ENCODE data around the gene UBXN11.

UBXN11 gene

DNA sequence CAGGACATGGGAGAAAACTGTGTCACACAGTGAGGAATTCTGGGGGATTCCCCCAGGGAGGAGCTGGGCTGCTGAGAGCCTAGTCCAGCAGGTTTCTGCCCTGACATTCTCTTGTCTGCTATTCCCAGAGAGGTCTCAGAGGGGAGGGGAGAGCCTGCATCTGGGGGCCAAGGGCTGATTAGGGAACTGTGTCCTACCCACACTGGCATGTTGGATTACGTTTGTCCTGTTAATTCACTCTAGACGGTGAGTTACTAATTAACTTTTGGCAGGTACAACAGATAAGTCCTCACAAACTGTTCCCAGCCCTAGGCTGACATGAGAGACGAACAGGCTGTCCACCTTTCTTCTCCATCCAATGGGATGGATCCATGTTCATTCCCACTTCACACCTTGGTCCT is 29.2 kb downstream of the UBXN11 start:
- Histone ChIP-seq H3K36me3 (ENCODE audit: insufficient read depth, low read length) (peaks cover 53% of the 10 kb centered on the region), H3K79me2 (ENCODE audit: insufficient read depth, low read length) (peaks cover 45% of the 10 kb centered on the region), H3K4me1 (ENCODE audit: insufficient read depth, low read length, poor library complexity, severe bottlenecking) (peaks cover 53% of the 10 kb centered on the region), H3K4me2 (ENCODE audit: low read depth, low read length, poor library complexity, severe bottlenecking) (no peak overlapping the region), H3K9me2 (replicated peaks; ENCODE audit: low read depth, low read length) (no peaks in the 10 kb centered on the region), H3K4me3 (ENCODE audit: low read length, poor library complexity, severe bottlenecking) (no peak overlapping the region), H4K20me1 (ENCODE audit: insufficient read depth, low read length, poor library complexity, severe bottlenecking) (peaks cover 9% of the 10 kb centered on the region), H3K9me3 (ENCODE audit: insufficient read depth, low read depth, low read length) (no peaks in the 10 kb centered on the region), H3K9ac (ENCODE audit: low read depth, low read length, poor library complexity, severe bottlenecking) (peak overlapping the region; percentile 73), H2AFZ (ENCODE audit: low read length) (no peak overlapping the region), H3K27me3 (ENCODE audit: insufficient read depth, low read length, poor library complexity, severe bottlenecking) (no peaks in the 10 kb centered on the region), H3F3A (ENCODE audit: low read depth) (no peaks in the 10 kb centered on the region)
- TF ChIP-seq, protein P1, sequence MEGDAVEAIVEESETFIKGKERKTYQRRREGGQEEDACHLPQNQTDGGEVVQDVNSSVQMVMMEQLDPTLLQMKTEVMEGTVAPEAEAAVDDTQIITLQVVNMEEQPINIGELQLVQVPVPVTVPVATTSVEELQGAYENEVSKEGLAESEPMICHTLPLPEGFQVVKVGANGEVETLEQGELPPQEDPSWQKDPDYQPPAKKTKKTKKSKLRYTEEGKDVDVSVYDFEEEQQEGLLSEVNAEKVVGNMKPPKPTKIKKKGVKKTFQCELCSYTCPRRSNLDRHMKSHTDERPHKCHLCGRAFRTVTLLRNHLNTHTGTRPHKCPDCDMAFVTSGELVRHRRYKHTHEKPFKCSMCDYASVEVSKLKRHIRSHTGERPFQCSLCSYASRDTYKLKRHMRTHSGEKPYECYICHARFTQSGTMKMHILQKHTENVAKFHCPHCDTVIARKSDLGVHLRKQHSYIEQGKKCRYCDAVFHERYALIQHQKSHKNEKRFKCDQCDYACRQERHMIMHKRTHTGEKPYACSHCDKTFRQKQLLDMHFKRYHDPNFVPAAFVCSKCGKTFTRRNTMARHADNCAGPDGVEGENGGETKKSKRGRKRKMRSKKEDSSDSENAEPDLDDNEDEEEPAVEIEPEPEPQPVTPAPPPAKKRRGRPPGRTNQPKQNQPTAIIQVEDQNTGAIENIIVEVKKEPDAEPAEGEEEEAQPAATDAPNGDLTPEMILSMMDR (conservative IDR thresholded peaks at IDR 0.05; ENCODE audit: low read length) = no peak
- no peak for TF ChIP-seq EZH2phosphoT487 (IDR thresholded peaks at IDR 0.05; ENCODE audit: borderline replicate concordance)

DNA sequence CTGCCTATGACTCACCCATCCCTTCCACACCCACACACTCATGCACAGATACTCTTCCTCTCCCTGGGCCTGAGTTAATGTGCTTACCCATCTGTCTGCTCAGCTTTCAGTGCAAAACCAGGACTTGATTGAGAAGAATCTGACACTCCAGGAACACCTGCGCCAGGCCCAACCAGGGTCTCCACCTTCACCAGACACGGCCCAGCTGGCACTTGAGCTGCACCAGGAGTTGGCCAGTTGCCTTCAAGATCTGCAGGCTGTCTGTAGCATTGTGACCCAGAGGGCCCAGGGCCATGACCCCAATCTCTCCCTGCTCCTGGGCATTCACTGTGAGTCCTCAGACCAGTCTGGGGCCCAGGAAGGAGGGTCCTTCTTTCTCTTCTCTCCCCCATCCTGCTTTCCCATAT is 30.0 kb downstream of the UBXN11 start:
- peaks cover 45% of the 10 kb centered on the region for H3K4me1 ChIP-seq (ENCODE audit: insufficient read depth, low read length, poor library complexity, severe bottlenecking)

DNA sequence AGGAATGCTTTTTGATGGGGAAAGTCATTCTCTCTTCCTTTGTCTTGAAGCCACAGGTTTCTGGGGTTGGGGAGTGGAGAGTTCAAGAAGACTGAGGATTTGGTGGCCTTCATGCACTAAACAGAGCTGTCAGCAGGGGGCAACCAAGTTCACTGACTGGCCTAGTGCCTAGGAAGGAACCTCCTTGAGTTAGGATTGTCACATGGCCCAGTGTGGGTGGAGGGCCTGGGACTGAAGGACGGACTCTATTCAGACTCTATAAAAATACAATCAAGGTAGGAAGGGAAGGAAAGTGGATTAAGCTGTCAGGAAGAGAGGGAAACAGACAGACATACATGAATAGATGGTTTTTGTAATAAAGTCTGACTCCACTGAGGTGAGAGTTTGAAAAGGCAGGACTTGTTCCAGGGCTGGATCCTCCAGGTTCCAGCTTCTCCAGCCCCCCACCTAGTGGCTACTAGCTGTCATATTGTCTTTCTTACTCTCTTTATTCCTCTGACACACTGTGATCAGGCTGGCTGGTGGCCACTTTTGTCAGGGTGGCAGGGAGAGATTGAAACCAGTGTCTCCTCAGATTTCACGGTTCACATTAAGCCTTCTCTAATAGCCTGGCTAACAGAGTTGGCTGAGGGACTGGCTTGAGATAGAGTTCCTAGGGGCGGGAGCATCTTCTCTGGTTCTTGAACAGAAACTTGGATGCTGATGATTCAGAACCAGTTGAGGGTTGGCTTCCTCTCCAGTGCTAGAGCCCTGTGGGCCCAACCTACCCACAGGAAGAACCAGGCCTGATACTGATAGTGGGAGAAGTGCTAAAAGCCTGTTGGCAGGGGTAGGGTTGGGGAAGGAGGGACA is 30.6 kb downstream of the UBXN11 start:
- Histone ChIP-seq H2AFZ (ENCODE audit: low read length) (no peak overlapping the region), H3K36me3 (ENCODE audit: insufficient read depth, low read length) (peaks cover 67% of the 10 kb centered on the region), H3K9me3 (ENCODE audit: insufficient read depth, low read depth, low read length) (no peaks in the 10 kb centered on the region), H3K4me2 (ENCODE audit: low read depth, low read length, poor library complexity, severe bottlenecking) (peak overlapping the region; percentile 8), H3K4me1 (ENCODE audit: insufficient read depth, low read length, poor library complexity, severe bottlenecking) (peaks cover 39% of the 10 kb centered on the region), H3K9ac (ENCODE audit: low read depth, low read length, poor library complexity, severe bottlenecking) (peak overlapping the region; percentile 73), H3K4me3 (ENCODE audit: low read length, poor library complexity, severe bottlenecking) (no peak overlapping the region), H3K27me3 (ENCODE audit: insufficient read depth, low read length, poor library complexity, severe bottlenecking) (no peaks in the 10 kb centered on the region), H3K9me2 (replicated peaks; ENCODE audit: low read depth, low read length) (no peaks in the 10 kb centered on the region), H3F3A (ENCODE audit: low read depth) (no peaks in the 10 kb centered on the region), H4K20me1 (ENCODE audit: insufficient read depth, low read length, poor library complexity, severe bottlenecking) (peaks cover 4% of the 10 kb centered on the region), H3K79me2 (ENCODE audit: insufficient read depth, low read length) (peaks cover 31% of the 10 kb centered on the region)
- TF ChIP-seq, protein P1 (conservative IDR thresholded peaks at IDR 0.05; ENCODE audit: low read length) = peak; percentile 83
- TF ChIP-seq EZH2phosphoT487 (IDR thresholded peaks at IDR 0.05; ENCODE audit: borderline replicate concordance) = no peak

More for the DNA sequence above, 30.0 kb downstream of the UBXN11 start:
- peak overlapping the region; percentile 73 for H3K9ac ChIP-seq (ENCODE audit: low read depth, low read length, poor library complexity, severe bottlenecking)
- H2AFZ ChIP-seq (ENCODE audit: low read length) = no peak overlapping the region
- no peak overlapping the region for H3K4me3 ChIP-seq (ENCODE audit: low read length, poor library complexity, severe bottlenecking)
- peaks cover 9% of the 10 kb centered on the region for H4K20me1 ChIP-seq (ENCODE audit: insufficient read depth, low read length, poor library complexity, severe bottlenecking)
- H3K9me3 ChIP-seq (ENCODE audit: insufficient read depth, low read depth, low read length) = no peaks in the 10 kb centered on the region
- H3K27me3 ChIP-seq (ENCODE audit: insufficient read depth, low read length, poor library complexity, severe bottlenecking) = no peaks in the 10 kb centered on the region
- H3K4me2 ChIP-seq (ENCODE audit: low read depth, low read length, poor library complexity, severe bottlenecking) = peak overlapping the region; percentile 8
- TF ChIP-seq, protein P1 (conservative IDR thresholded peaks at IDR 0.05; ENCODE audit: low read length) = no peak
- no peak for TF ChIP-seq EZH2phosphoT487 (IDR thresholded peaks at IDR 0.05; ENCODE audit: borderline replicate concordance)
- no peaks in the 10 kb centered on the region for H3K9me2 ChIP-seq (replicated peaks; ENCODE audit: low read depth, low read length)
- H3K79me2 ChIP-seq (ENCODE audit: insufficient read depth, low read length) = peaks cover 37% of the 10 kb centered on the region
- H3F3A ChIP-seq (ENCODE audit: low read depth) = no peaks in the 10 kb centered on the region
- H3K36me3 ChIP-seq (ENCODE audit: insufficient read depth, low read length) = peaks cover 61% of the 10 kb centered on the region

Measured in Loucy (cell line).